ENCODE measurements around the gene NNMT.

DNA sequence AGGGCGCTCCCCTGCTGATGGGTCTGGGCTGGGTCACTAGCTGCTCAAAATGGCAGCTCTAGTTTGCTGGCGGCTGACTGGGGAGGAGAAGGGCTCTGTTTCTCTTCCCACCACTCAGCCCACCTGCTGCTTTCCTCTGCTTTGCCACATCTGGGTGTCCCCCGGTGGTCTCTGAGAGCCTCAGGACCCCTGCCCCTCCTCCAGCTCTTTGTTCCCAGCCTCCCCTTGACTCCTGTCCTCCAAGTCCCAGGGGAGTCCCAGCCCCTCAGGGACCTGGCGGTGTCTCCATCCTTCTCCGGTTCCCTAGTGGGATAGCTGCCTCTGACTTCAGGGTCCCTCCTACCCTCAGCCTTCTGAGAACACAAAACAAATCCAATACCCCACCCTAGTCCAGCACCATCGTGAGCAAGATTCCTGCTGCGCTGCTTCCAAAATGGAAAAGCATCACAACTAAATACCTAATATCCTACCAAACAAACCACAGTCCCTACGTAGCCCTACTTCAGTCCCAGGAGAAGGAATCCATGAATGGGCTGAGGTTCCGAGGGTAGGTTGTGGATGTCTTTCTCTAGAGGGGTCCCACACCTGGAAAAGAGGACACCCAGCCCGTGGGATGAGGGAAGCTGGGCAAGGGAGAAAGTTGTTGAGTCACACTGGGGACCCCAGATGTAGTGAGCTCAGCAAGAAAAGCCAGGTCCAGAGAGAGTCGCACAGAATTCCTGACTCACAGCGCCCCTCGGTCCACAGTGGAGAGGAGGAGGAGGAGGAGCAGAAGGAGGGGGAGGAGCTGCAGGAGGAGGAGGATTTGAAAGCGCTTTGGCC, 45.0 kb upstream of the NNMT start:
- TF ChIP-seq, protein P1, sequence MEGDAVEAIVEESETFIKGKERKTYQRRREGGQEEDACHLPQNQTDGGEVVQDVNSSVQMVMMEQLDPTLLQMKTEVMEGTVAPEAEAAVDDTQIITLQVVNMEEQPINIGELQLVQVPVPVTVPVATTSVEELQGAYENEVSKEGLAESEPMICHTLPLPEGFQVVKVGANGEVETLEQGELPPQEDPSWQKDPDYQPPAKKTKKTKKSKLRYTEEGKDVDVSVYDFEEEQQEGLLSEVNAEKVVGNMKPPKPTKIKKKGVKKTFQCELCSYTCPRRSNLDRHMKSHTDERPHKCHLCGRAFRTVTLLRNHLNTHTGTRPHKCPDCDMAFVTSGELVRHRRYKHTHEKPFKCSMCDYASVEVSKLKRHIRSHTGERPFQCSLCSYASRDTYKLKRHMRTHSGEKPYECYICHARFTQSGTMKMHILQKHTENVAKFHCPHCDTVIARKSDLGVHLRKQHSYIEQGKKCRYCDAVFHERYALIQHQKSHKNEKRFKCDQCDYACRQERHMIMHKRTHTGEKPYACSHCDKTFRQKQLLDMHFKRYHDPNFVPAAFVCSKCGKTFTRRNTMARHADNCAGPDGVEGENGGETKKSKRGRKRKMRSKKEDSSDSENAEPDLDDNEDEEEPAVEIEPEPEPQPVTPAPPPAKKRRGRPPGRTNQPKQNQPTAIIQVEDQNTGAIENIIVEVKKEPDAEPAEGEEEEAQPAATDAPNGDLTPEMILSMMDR (IDR thresholded peaks at IDR 0.05) = no peak
- TF ChIP-seq EZH2 (IDR thresholded peaks at IDR 0.05; ENCODE audit: borderline replicate concordance, insufficient read depth, low read depth, low read length, poor library complexity, severe bottlenecking) = no peak

Measured in B cell (primary cell).